IMR-90 (cell line): ENCODE measurements around the gene RIMBP2. TPM values are rescaled to one million over a fixed set of nuclear protein-coding genes. Genes with fewer than 3 reads are reported as not detected.

ENCODE experiments used
- ATAC-seq: fragments of 200-7000 bp; cut with Tn5 transposase; 2 replicates; pipeline ENCODE4 v1.9.1; 2020; ENCODE audit warnings: low read depth, mild to moderate bottlenecking, moderate library complexity
- BruUV-seq: library from RNA; stranded (reverse); fragments of 400-500 nt; replicated peaks from 2 replicates; lab custom pipeline; 2021; lab: Mats Ljungman, UMichigan
- CTCF ChIA-PET: fragments of 300-600 bp; formaldehyde crosslinking; extraction: SDS; loops from one replicate; lab custom pipeline; 2021; ENCODE audit warnings: antibody characterized with exemption; lab: Yijun Ruan, JAX
- POLR2A ChIA-PET: fragments of 300-600 bp; sonication (Branson Sonifier 250); formaldehyde crosslinking; loops from one replicate; lab custom pipeline; 2022; ENCODE audit warnings: antibody characterized with exemption; ENCODE audit not compliant: unreplicated experiment; lab: Charles Lee
- DNase-seq: peaks from one replicate; pipeline ENCODE4 v3.0.0; 2013
- H2AFZ ChIP-seq: replicated peaks from 2 replicates; pipeline ENCODE3; 2013; ENCODE audit warnings: low read length, mild to moderate bottlenecking; ENCODE audit not compliant: poor library complexity
- H2AK5ac ChIP-seq: 2 replicates; pipeline ENCODE4 v1.6.1; 2013; ENCODE audit warnings: low read depth, low read length, inconsistent platforms
- H2AK9ac ChIP-seq: replicated peaks from 2 replicates; pipeline ENCODE3; 2013; ENCODE audit warnings: mild to moderate bottlenecking, low read depth, low read length, moderate library complexity; ENCODE audit not compliant: poor library complexity
- H2BK120ac ChIP-seq: 2 replicates; pipeline ENCODE4 v1.6.1; 2013; ENCODE audit warnings: low read depth, low read length, inconsistent platforms
- H2BK15ac ChIP-seq: 3 replicates; pipeline ENCODE4 v1.6.1; 2013; ENCODE audit warnings: low read depth, low read length, inconsistent platforms
- H2BK20ac ChIP-seq: 2 replicates; pipeline ENCODE4 v1.6.1; 2013; ENCODE audit warnings: low read depth, mild to moderate bottlenecking, inconsistent platforms, low read length, moderate library complexity
- H2BK5ac ChIP-seq: 2 replicates; pipeline ENCODE4 v1.6.1; 2013; ENCODE audit warnings: mild to moderate bottlenecking, low read depth, low read length, inconsistent platforms; ENCODE audit not compliant: poor library complexity, severe bottlenecking
- H3K14ac ChIP-seq: replicated peaks from 2 replicates; pipeline ENCODE4 v1.6.1; 2013; ENCODE audit warnings: low read depth, low read length, inconsistent platforms
- H3K18ac ChIP-seq: 2 replicates; pipeline ENCODE4 v1.6.1; 2013; ENCODE audit warnings: low read depth, low read length, control low read depth
- H3K23ac ChIP-seq: 2 replicates; pipeline ENCODE4 v1.6.1; 2013; ENCODE audit warnings: low read depth, low read length, inconsistent platforms
- H3K27ac ChIP-seq: 2 replicates; pipeline ENCODE4 v1.5.1; 2013; ENCODE audit warnings: mild to moderate bottlenecking, control low read depth, low read length; ENCODE audit not compliant: insufficient read depth
- H3K27me3 ChIP-seq: 2 replicates; pipeline ENCODE4 v1.6.1; 2013; ENCODE audit warnings: low read length; ENCODE audit not compliant: control insufficient read depth, insufficient read depth
- H3K36me3 ChIP-seq: 2 replicates; pipeline ENCODE4 v1.6.1; 2013; ENCODE audit warnings: low read length, mixed read lengths; ENCODE audit not compliant: control insufficient read depth, insufficient read depth
- H3K4ac ChIP-seq: 2 replicates; pipeline ENCODE4 v1.6.1; 2013; ENCODE audit warnings: low read depth, low read length, inconsistent platforms
- H3K4me1 ChIP-seq: 2 replicates; pipeline ENCODE4 v1.6.1; 2013; ENCODE audit warnings: low read length, mixed read lengths; ENCODE audit not compliant: control insufficient read depth, insufficient read depth
- H3K4me2 ChIP-seq: 2 replicates; pipeline ENCODE4 v1.6.1; 2013; ENCODE audit warnings: low read depth, mild to moderate bottlenecking, control low read depth, low read length, moderate library complexity
- H3K4me3 ChIP-seq: 2 replicates; pipeline ENCODE4 v1.5.1; 2013; ENCODE audit warnings: low read depth, mild to moderate bottlenecking, control low read depth, low read length, moderate library complexity; ENCODE audit not compliant: insufficient read depth
- H3K56ac ChIP-seq: 2 replicates; pipeline ENCODE4 v1.6.1; 2013; ENCODE audit warnings: low read length, inconsistent platforms; ENCODE audit not compliant: insufficient read depth; ENCODE audit errors: extremely low read depth
- H3K79me1 ChIP-seq, 2 experiments: 2 replicates each; pipeline ENCODE4 v1.6.1; 2013; ENCODE audit warnings: low read length in 2 of 2, inconsistent platforms in 1 of 2, low read depth in 1 of 2
- H3K9ac ChIP-seq: 2 replicates; pipeline ENCODE4 v1.6.1; 2013; ENCODE audit warnings: low read depth, low read length, control low read depth
- H3K9me1 ChIP-seq: 2 replicates; pipeline ENCODE4 v1.6.1; 2013; ENCODE audit warnings: low read length, inconsistent platforms; ENCODE audit not compliant: insufficient read depth
- H3K9me3 ChIP-seq: 2 replicates; pipeline ENCODE4 v1.6.1; 2013; ENCODE audit warnings: low read length; ENCODE audit not compliant: control insufficient read depth, insufficient read depth
- H4K20me1 ChIP-seq: 2 replicates; pipeline ENCODE4 v1.6.1; 2013; ENCODE audit warnings: low read length, inconsistent platforms; ENCODE audit not compliant: insufficient read depth
- H4K5ac ChIP-seq: 2 replicates; pipeline ENCODE4 v1.6.1; 2013; ENCODE audit warnings: mild to moderate bottlenecking, low read depth, low read length, control low read depth
- H4K8ac ChIP-seq, 2 experiments: 2 replicates each; pipeline ENCODE4 v1.6.1; 2013; ENCODE audit warnings: low read depth in 2 of 2, low read length in 2 of 2, control low read depth in 1 of 2, inconsistent platforms in 1 of 2
- H4K91ac ChIP-seq: 2 replicates; pipeline ENCODE4 v1.6.1; 2013; ENCODE audit warnings: low read depth, low read length, inconsistent platforms; ENCODE audit not compliant: insufficient read depth
- BHLHE40 ChIP-seq: fragments of 150-350 bp; IDR thresholded peaks from 2 replicates; pipeline ENCODE4 v1.6.1; 2016; ENCODE audit warnings: mild to moderate bottlenecking, low read depth, low read length
- CEBPB ChIP-seq: IDR thresholded peaks from 2 replicates; pipeline ENCODE4 v1.6.1; 2012; ENCODE audit warnings: low read depth, low read length, improper control_type of control experiment
- CHD1 ChIP-seq: IDR thresholded peaks from 2 replicates; pipeline ENCODE4 v1.6.1; 2012; ENCODE audit warnings: low read depth, low read length, improper control_type of control experiment
- FOS ChIP-seq: fragments of 150-350 bp; IDR thresholded peaks from 2 replicates; pipeline ENCODE4 v1.6.1; 2016; ENCODE audit warnings: low read depth, low read length
- MAFK ChIP-seq: IDR thresholded peaks from 2 replicates; pipeline ENCODE4 v1.6.1; 2012; ENCODE audit warnings: low read depth, low read length, improper control_type of control experiment
- MAZ ChIP-seq: IDR thresholded peaks from 2 replicates; pipeline ENCODE4 v1.6.1; 2012; ENCODE audit warnings: low read depth, mild to moderate bottlenecking, low read length, improper control_type of control experiment, moderate library complexity, borderline replicate concordance
- MXI1 ChIP-seq: IDR thresholded peaks from 2 replicates; pipeline ENCODE4 v1.6.1; 2012; ENCODE audit warnings: low read depth, mild to moderate bottlenecking, low read length, moderate library complexity, borderline replicate concordance
- NFE2L2 ChIP-seq: fragments of 150-350 bp; IDR thresholded peaks from 2 replicates; pipeline ENCODE4 v1.6.1; 2016; ENCODE audit warnings: low read depth, mild to moderate bottlenecking, low read length
- POLR2A ChIP-seq: IDR thresholded peaks from 2 replicates; pipeline ENCODE4 v1.6.1; 2012; ENCODE audit warnings: mild to moderate bottlenecking, low read depth, low read length
- RAD21 ChIP-seq: IDR thresholded peaks from 2 replicates; pipeline ENCODE4 v1.6.1; 2012; ENCODE audit warnings: low read length, improper control_type of control experiment
- RCOR1 ChIP-seq: IDR thresholded peaks from 2 replicates; pipeline ENCODE4 v1.6.1; 2012; ENCODE audit warnings: mild to moderate bottlenecking, low read length, improper control_type of control experiment; ENCODE audit not compliant: insufficient replicate concordance
- RFX5 ChIP-seq: IDR thresholded peaks from 2 replicates; pipeline ENCODE4 v1.8.0; 2012; ENCODE audit warnings: low read depth, mild to moderate bottlenecking, low read length, moderate library complexity
- SMC3 ChIP-seq: fragments of 150-350 bp; IDR thresholded peaks from 2 replicates; pipeline ENCODE4 v1.6.1; 2016; ENCODE audit warnings: low read depth, mild to moderate bottlenecking, antibody characterized with exemption, low read length, moderate library complexity
- USF2 ChIP-seq: fragments of 150-350 bp; IDR thresholded peaks from 2 replicates; pipeline ENCODE4 v1.6.1; 2017; ENCODE audit warnings: mild to moderate bottlenecking, antibody characterized with exemption, low read length, low read depth
- WGBS, 2 experiments: methylation state at CpG; one replicate each; pipeline versions ENCODE4 v1.1.5 to v1.1.7; 2013; ENCODE audit warnings: missing lambda C conversion rate in 2 of 2; ENCODE audit not compliant: insufficient read length in 1 of 2; ENCODE audit errors: extremely low coverage in 2 of 2; 5-methylcytosine and 5-hydroxymethylcytosine counted together
- dilution Hi-C: fragments of 300-500 bp; cut with HindIII; formaldehyde crosslinking; loops from one replicate; pipeline ENCODE4 v1.14.3; 2018; ENCODE audit warnings: low sequenced_read_pairs; ENCODE audit not compliant: unreplicated experiment
- in situ Hi-C: fragments of 300-500 bp; cut with MboI; formaldehyde crosslinking; loops from 3 replicates; pipeline ENCODE4 v1.14.3; 2019; ENCODE audit warnings: low sequenced_read_pairs, inconsistent platforms, mixed read lengths
- intact Hi-C: fragments of 100-400 bp; cut with micrococcal nuclease; formaldehyde crosslinking; loops from 2 replicates; pipeline ENCODE4 v1.10.0; 2022
- polyA plus RNA-seq, 3 experiments: library from polyadenylated mRNA; depleted of rRNA; stranded (reverse); fragments of >200 nt; gene quantifications; 2 replicates each; pipeline ENCODE4 v1.2.3, GENCODE V29; 2012; ENCODE audit warnings: low replicate concordance in 1 of 3
- total RNA-seq: library from RNA; depleted of rRNA; stranded (reverse); fragments of >200 nt; gene quantifications from 2 replicates; pipeline ENCODE4 v1.2.3, GENCODE V29; 2012
- TF ChIP-seq, protein P1 (sequence below): conservative IDR thresholded peaks from 2 replicates; pipeline ENCODE4 v1.5.1; 2012; ENCODE audit warnings: mild to moderate bottlenecking, low read depth, low read length, improper control_type of control experiment
- TF ChIP-seq, protein P2 (sequence below): fragments of 150-350 bp; IDR thresholded peaks from 2 replicates; pipeline ENCODE4 v1.6.1; 2016; ENCODE audit warnings: low read depth, mild to moderate bottlenecking, low read length, moderate library complexity, borderline replicate concordance

The RIMBP2 gene
- total and polyA plus RNA-seq, 2 of the 4 experiments (the other 2 are of a cell fraction) = not detected

DNA sequence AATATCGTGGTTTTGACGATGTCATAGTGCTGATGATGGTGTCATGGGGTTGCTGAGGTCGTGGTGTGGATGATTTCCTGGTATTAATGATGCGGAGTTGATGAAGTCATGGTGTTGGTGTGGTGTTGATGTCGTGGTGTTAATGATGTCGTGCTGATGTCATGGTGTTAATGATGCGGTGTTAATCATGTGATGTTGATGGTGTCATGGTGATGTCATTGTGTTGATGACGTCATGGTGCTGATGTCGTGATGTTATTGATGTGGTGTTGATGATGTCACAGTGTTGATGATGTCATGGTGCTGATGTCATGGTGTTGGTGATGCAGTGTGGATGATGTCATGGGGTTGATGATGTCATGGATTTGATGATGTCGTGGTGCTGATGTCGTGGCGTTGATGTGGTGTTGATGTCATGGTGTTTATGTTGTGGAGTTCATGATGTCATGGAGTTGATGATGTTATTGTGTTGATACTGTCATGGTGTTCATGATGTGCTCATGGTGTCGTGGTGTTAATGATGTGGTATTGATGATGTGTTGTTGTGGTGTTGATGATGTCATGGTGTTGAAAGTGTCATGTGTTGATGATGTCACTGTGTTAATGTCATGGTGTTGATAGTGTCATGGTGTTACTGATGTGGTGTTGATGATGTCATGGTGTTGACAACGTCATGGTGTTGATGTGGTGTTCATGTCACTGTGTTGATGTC lies 48.5 kb upstream of the RIMBP2 start:
- Histone ChIP-seq H3K36me3 (no peaks in the 10 kb centered on the region), H3K14ac (no peak overlapping the region), H2AK9ac (no peak overlapping the region), H3K9ac (no peak overlapping the region), H4K5ac (no peak overlapping the region), H3K23ac (no peak overlapping the region), H2BK20ac (no peak overlapping the region), H3K27me3 (no peaks in the 10 kb centered on the region), H4K91ac (no peak overlapping the region), H3K56ac (no peak overlapping the region), H3K4me1 (no peaks in the 10 kb centered on the region), H3K9me3 (peaks cover 5% of the 10 kb centered on the region; the same call in 1 of the 2 replicates), H3K79me1 (no peaks in the 10 kb centered on the region), H2BK15ac (no peak overlapping the region), H2AFZ (peak overlapping the region; percentile 6), H3K4me2 (no peak overlapping the region), H4K8ac (no peak overlapping the region), H4K20me1 (no peaks in the 10 kb centered on the region), H3K4ac (no peak overlapping the region), H3K27ac (no peak overlapping the region), H3K9me1 (no peaks in the 10 kb centered on the region), H2BK5ac (no peak overlapping the region), H3K18ac (no peak overlapping the region), H2AK5ac (no peak overlapping the region), H3K4me3 (no peak overlapping the region), H2BK120ac (no peak overlapping the region)
- DNase-seq (peak; percentile 33), ATAC-seq (no peak)
- CTCF ChIA-PET = no interaction called here
- intact Hi-C loops (loop anchor here (5.0 kb wide), 1 partner anchor 948 kb away; the partner anchor contains the start of gene SFSWAP), dilution Hi-C loops (no loop called here), in situ Hi-C loops (no loop called here)
- POLR2A ChIA-PET = no interaction called here
- WGBS, 2 experiments = 82 to 100% methylated on average over 3 to 12 of the region's 14 CpGs
- TF ChIP-seq MAZ = no peak
- TF ChIP-seq RAD21 = no peak
- no peak for TF ChIP-seq FOS
- no peak for TF ChIP-seq RCOR1
- TF ChIP-seq, protein P1, sequence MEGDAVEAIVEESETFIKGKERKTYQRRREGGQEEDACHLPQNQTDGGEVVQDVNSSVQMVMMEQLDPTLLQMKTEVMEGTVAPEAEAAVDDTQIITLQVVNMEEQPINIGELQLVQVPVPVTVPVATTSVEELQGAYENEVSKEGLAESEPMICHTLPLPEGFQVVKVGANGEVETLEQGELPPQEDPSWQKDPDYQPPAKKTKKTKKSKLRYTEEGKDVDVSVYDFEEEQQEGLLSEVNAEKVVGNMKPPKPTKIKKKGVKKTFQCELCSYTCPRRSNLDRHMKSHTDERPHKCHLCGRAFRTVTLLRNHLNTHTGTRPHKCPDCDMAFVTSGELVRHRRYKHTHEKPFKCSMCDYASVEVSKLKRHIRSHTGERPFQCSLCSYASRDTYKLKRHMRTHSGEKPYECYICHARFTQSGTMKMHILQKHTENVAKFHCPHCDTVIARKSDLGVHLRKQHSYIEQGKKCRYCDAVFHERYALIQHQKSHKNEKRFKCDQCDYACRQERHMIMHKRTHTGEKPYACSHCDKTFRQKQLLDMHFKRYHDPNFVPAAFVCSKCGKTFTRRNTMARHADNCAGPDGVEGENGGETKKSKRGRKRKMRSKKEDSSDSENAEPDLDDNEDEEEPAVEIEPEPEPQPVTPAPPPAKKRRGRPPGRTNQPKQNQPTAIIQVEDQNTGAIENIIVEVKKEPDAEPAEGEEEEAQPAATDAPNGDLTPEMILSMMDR = no peak
- no peak for TF ChIP-seq BHLHE40
- TF ChIP-seq POLR2A = no peak
- TF ChIP-seq SMC3 = no peak
- TF ChIP-seq NFE2L2 = no peak
- no peak for TF ChIP-seq MAFK
- TF ChIP-seq RFX5 = no peak
- TF ChIP-seq CEBPB = no peak
- TF ChIP-seq CHD1 = no peak
- TF ChIP-seq USF2 = no peak
- TF ChIP-seq, protein P2, sequence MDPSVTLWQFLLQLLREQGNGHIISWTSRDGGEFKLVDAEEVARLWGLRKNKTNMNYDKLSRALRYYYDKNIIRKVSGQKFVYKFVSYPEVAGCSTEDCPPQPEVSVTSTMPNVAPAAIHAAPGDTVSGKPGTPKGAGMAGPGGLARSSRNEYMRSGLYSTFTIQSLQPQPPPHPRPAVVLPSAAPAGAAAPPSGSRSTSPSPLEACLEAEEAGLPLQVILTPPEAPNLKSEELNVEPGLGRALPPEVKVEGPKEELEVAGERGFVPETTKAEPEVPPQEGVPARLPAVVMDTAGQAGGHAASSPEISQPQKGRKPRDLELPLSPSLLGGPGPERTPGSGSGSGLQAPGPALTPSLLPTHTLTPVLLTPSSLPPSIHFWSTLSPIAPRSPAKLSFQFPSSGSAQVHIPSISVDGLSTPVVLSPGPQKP = no peak
- TF ChIP-seq MXI1 = no peak
- BruUV-seq = no TSS peak
